Measurements from ENCODE around the gene PECR.

PECR gene

DNA sequence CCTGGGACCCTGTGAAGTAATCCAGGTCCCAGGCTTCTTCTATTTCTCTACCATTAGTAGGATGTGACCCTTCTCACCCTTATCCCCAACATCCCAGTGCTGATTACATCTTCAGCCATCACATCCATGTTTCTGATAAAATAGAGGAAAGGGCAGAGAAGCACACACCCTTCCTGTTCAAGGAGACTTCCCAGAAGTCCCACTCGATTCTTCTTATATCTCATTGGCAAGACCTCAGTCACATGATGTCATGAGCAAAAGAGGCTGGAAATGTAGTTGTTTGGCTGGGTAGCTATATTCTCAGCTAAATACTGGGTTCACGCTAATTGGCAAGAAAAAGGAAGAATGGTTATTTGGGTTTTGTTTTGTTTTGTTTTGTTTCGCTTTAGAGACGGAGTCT is 19.5 kb upstream of the PECR start:
- H3K4me3 ChIP-seq (ENCODE audit: low read depth, low read length): no peak overlapping the region
- H3K27me3 ChIP-seq (ENCODE audit: control insufficient read depth, insufficient read depth, low read length): no peaks in the 10 kb centered on the region
- H3K9me3 ChIP-seq (ENCODE audit: control insufficient read depth, insufficient read depth, low read length): no peaks in the 10 kb centered on the region
- no peak overlapping the region for H3K9ac ChIP-seq (ENCODE audit: low read depth, low read length)
- H3K4me1 ChIP-seq (ENCODE audit: control insufficient read depth, insufficient read depth, low read length): no peaks in the 10 kb centered on the region
- no peaks in the 10 kb centered on the region for H3K36me3 ChIP-seq (ENCODE audit: control insufficient read depth, insufficient read depth, low read length)

DNA sequence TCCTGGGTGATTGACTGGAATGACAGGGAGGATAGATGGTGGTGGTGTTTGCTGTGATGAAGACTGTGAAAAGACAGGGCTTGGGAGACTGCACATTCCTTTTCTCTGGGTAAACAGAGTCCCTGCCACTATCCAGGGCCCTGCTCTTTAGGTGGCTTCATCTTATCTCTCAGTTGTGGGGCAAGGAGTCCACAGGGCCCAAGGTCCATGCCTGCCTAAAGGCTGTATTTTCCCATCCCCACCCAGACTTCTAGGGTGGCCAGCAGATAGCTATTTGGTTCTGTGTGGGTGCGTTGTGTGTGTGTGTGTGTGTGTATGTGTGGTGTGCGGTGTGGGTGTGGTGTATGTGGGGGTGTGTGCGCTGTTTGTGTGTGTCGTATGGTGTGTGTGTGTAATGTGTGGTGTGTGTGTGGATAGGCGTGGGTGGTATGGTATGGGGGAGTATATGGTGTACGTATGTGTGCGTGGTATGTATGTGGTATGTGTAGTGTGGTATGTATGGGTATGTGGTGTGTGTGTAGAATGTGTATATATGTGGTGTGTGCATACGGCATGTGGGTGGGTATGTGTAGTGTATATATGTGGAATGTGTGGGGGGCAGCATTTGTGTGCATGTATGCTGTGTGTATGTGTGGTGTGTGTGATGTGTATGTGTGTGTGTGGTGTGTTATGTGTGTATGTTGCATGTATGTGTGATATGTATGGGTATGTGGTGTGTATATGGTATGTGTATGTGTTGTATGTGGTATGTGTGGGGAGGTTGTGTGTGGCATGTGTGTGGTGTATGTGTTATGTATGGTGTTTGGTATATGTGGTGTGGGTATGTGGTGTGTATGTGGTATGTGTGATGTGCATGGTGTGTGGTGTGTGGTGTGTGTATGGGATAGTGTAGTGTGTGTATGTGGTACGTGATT is 17.1 kb upstream of the PECR start:
- H3K36me3 ChIP-seq (ENCODE audit: control insufficient read depth, insufficient read depth, low read length): no peaks in the 10 kb centered on the region
- H3K9ac ChIP-seq (ENCODE audit: low read depth, low read length): no peak overlapping the region
- no peaks in the 10 kb centered on the region for H3K27me3 ChIP-seq (ENCODE audit: control insufficient read depth, insufficient read depth, low read length)
- no peak overlapping the region for H3K4me3 ChIP-seq (ENCODE audit: low read depth, low read length)
- H3K4me1 ChIP-seq (ENCODE audit: control insufficient read depth, insufficient read depth, low read length): no peaks in the 10 kb centered on the region
- no peaks in the 10 kb centered on the region for H3K9me3 ChIP-seq (ENCODE audit: control insufficient read depth, insufficient read depth, low read length)

DNA sequence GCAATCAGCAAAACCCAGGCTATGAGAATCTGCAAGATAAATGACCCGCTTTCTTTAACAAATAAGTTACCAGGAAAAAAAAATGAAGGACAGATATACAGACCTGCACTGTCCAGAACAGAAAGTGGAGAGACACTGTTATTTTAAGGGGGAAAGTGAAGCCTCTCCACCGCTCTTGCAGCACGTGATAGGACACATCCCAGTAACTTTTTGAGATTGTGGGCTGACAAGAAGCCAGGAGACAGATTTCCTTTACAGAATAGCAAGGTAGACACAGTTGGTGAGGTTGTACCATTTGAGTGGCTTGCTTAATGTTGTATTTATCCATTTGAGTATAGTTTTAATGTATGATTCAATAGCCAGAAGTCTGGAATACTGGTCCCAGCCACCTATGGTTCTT is 13.1 kb upstream of the PECR start:
- H3K9me3 ChIP-seq (ENCODE audit: control insufficient read depth, insufficient read depth, low read length): no peaks in the 10 kb centered on the region
- no peak overlapping the region for H3K4me3 ChIP-seq (ENCODE audit: low read depth, low read length)
- H3K4me1 ChIP-seq (ENCODE audit: control insufficient read depth, insufficient read depth, low read length): no peaks in the 10 kb centered on the region
- H3K9ac ChIP-seq (ENCODE audit: low read depth, low read length): no peak overlapping the region
- H3K36me3 ChIP-seq (ENCODE audit: control insufficient read depth, insufficient read depth, low read length): no peaks in the 10 kb centered on the region
- H3K27me3 ChIP-seq (ENCODE audit: control insufficient read depth, insufficient read depth, low read length): no peaks in the 10 kb centered on the region

DNA sequence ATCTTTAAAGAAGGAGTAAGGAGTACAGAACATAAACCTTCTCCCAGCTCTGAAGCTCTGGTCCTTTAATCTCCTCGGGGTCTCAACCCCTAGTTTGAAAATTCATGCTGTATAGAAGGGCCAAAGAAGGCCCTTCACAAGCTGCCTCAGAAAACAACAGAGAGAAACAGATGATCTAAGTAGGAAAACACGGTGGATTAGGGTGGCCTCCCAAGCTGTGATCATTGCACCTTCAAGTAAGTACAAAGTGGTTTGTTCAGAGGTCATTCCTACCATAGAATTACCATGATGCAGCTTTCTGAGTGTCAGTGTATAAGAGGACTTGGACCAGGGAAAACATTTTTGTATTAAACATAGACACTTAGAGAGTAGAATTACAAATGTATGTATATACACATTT is 11.0 kb upstream of the PECR start:
- Histone ChIP-seq H3K9ac (ENCODE audit: low read depth, low read length) (no peak overlapping the region), H3K27me3 (ENCODE audit: control insufficient read depth, insufficient read depth, low read length) (no peaks in the 10 kb centered on the region), H3K4me1 (ENCODE audit: control insufficient read depth, insufficient read depth, low read length) (no peaks in the 10 kb centered on the region), H3K36me3 (ENCODE audit: control insufficient read depth, insufficient read depth, low read length) (no peaks in the 10 kb centered on the region), H3K9me3 (ENCODE audit: control insufficient read depth, insufficient read depth, low read length) (no peaks in the 10 kb centered on the region), H3K4me3 (ENCODE audit: low read depth, low read length) (no peak overlapping the region)

DNA sequence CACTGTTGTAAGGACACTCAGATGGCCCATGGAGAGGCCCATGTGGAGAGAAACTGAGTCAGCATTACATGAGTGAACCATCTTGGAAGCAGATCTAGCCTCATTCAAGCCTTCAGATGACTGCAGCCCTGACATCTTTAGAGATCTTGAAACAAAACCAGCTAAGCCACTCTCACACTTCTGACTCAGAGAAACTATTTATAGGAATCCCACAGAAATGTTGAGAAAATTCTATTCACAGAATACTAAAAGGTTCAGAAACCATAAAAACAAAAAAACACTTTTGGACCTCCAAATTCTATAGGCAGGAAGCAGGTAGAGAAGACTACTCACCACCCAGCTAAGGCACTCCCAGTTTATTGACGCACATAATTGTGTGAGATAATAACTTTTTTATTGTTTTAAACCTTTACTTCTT is 8.8 kb upstream of the PECR start:
- Histone ChIP-seq H3K9me3 (ENCODE audit: control insufficient read depth, insufficient read depth, low read length) (no peaks in the 10 kb centered on the region), H3K4me3 (ENCODE audit: low read depth, low read length) (no peak overlapping the region), H3K36me3 (ENCODE audit: control insufficient read depth, insufficient read depth, low read length) (no peaks in the 10 kb centered on the region), H3K4me1 (ENCODE audit: control insufficient read depth, insufficient read depth, low read length) (no peaks in the 10 kb centered on the region), H3K9ac (ENCODE audit: low read depth, low read length) (no peak overlapping the region), H3K27me3 (ENCODE audit: control insufficient read depth, insufficient read depth, low read length) (no peaks in the 10 kb centered on the region)

DNA sequence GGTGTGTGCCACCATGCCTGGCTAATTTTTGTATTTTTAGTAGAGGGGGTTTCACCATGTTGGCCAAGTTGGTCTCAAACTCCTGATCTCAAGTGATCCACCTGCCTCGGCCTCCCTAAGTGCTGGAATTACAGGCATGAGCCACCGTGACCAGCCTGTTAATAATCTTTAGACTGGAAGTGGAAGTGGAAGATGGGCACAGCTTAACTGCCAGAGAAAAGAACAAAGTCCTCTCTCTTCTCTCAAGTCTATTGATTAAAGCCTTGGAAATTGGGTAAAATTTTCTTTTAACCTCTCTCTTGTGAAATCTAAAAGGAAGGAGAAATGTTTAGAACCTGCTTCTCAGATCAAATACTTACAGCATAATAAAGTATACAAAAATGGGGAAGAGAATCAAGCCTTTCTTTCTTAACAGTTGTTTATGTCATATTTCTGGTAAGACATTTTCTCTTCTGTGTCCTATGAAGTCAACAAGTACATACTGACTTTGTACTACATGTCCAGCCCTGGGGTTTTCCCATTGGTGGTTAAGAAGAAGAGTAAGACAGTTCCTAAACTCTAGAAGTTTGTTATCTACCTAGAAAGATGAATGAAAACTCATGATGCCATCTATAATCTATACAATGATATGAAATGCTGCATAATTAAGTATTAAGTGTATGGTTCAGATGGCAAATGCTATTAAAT is 4.7 kb upstream of the PECR start:
- H3K4me1 ChIP-seq (ENCODE audit: control insufficient read depth, insufficient read depth, low read length): peaks cover 21% of the 10 kb centered on the region
- no peaks in the 10 kb centered on the region for H3K36me3 ChIP-seq (ENCODE audit: control insufficient read depth, insufficient read depth, low read length)

DNA sequence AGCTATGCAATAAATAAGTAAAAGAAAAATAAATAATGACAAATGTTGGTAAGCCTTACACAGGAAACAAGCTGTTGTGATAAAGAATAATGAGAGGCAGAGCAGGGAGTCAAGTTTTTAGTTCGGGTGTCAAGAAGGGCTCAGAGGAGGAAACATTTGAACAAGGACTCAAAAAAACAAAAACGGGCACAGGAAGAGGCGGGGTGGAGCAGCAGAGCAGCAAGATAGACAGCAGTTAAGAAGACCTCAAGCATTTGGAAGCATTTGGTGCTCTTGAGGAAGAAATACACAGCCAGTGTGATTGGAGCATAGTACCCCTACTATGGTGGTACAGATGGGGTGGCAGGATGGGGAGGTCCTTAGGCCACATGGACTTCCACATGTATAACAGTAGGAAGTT is 2.9 kb upstream of the PECR start:
- no peak overlapping the region for H3K9ac ChIP-seq (ENCODE audit: low read depth, low read length)
- H3K4me1 ChIP-seq (ENCODE audit: control insufficient read depth, insufficient read depth, low read length): peaks cover 25% of the 10 kb centered on the region
- no peak overlapping the region for H3K4me3 ChIP-seq (ENCODE audit: low read depth, low read length)
- H3K9me3 ChIP-seq (ENCODE audit: control insufficient read depth, insufficient read depth, low read length): no peaks in the 10 kb centered on the region
- H3K27me3 ChIP-seq (ENCODE audit: control insufficient read depth, insufficient read depth, low read length): peaks cover 3% of the 10 kb centered on the region
- H3K36me3 ChIP-seq (ENCODE audit: control insufficient read depth, insufficient read depth, low read length): no peaks in the 10 kb centered on the region

More for the DNA sequence above, 4.7 kb upstream of the PECR start:
- no peak overlapping the region for H3K9ac ChIP-seq (ENCODE audit: low read depth, low read length)
- H3K27me3 ChIP-seq (ENCODE audit: control insufficient read depth, insufficient read depth, low read length): peaks cover 3% of the 10 kb centered on the region
- H3K4me3 ChIP-seq (ENCODE audit: low read depth, low read length): no peak overlapping the region
- no peaks in the 10 kb centered on the region for H3K9me3 ChIP-seq (ENCODE audit: control insufficient read depth, insufficient read depth, low read length)

DNA sequence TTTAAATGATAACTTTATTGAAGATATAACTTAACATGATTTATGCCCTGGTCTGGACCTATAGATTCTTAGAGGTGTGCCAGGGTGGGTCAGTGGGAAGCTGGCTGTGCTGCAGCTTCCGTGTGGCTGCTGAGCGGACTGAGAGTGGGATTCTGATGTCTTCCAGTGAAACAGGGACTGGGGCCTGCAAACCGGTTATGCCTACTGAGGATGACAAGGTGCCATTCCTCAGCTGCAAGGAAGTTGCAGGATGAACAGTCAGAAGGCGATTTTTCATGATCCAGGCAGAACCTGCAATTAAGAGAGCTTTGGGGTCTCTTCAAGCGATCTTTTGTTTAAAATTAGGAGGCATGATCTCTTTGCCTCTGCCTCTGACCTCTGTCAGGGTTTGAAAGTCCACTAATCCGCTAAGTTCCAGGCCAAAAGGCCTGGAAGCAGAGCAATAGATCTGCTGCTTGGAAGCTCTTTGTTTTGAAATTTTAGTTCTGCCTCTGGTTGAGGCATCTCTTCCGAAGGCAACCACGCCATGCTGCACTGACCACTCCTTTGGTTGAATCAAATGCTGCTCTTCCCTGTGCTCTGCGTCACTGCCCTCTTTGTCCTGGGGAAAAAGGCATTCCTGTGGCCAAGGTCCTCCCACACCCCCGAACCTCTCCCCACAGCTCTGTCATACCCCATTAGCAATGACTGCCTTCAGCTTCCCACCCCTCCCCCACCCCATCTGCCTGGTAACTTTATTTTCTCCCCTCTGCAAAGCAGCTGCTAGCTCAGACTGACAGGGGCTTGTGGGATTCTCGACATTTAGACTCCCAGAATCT is 2.1 kb upstream of the PECR start:
- H3K27me3 ChIP-seq (ENCODE audit: control insufficient read depth, insufficient read depth, low read length): peaks cover 3% of the 10 kb centered on the region
- H3K9me3 ChIP-seq (ENCODE audit: control insufficient read depth, insufficient read depth, low read length): no peaks in the 10 kb centered on the region
- no peak overlapping the region for H3K9ac ChIP-seq (ENCODE audit: low read depth, low read length)
- H3K36me3 ChIP-seq (ENCODE audit: control insufficient read depth, insufficient read depth, low read length): no peaks in the 10 kb centered on the region
- peaks cover 25% of the 10 kb centered on the region for H3K4me1 ChIP-seq (ENCODE audit: control insufficient read depth, insufficient read depth, low read length)
- H3K4me3 ChIP-seq (ENCODE audit: low read depth, low read length): no peak overlapping the region

DNA sequence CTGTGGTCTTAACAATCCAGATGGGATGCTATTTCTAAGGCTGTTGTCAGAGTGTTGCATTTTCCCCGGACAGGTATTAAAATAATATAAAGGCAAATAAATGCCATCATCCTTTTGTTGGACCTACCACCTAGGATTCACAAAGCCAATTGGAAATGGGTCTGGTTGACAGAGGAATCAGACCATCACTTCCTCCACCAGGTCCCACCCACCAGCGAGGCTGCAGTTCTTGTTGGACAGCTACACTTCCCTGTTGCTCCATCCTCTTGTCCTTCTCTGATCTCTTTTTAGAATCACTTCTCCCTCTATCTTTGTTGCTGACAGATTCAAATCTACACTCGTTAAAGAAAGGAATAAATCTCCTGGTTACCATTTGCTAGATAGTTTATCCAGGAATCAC is 1.2 kb upstream of the PECR start:
- Histone ChIP-seq H3K36me3 (ENCODE audit: control insufficient read depth, insufficient read depth, low read length) (no peaks in the 10 kb centered on the region), H3K9me3 (ENCODE audit: control insufficient read depth, insufficient read depth, low read length) (no peaks in the 10 kb centered on the region), H3K4me3 (ENCODE audit: low read depth, low read length) (peak overlapping the region; percentile 74), H3K4me1 (ENCODE audit: control insufficient read depth, insufficient read depth, low read length) (peaks cover 25% of the 10 kb centered on the region), H3K27me3 (ENCODE audit: control insufficient read depth, insufficient read depth, low read length) (peaks cover 3% of the 10 kb centered on the region), H3K9ac (ENCODE audit: low read depth, low read length) (no peak overlapping the region)

DNA sequence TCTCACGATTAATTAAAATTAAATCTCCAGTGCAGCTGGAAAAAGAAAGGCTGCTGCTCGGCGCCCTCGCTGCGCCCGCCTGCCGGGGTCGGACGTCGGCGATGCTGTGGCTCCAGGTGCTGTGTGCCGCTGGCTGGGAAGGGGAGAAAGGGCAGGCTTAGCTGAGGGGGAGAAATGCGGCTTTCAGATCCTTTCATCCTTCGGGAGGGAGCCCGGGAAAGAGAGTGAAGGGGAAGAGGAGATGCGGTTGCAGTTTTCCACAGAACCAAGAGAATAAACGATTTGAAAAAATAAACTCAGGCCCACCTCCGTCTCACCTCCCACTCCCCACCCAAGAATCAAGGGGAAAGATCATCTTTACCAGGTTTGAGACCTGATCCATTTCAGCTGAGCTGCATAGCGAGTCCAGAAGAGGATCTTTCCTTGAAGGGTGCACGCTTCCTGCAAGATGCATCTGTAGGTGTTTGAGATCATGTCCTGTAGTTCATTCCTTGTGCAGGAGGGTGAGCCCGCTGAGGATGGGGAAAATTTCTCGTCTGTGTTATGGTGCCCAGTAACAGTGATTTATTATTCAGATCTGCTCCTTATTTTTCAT is 605 bp upstream of the PECR start:
- H3K4me3 ChIP-seq (ENCODE audit: low read depth, low read length): peak overlapping the region; percentile 74
- peaks cover 3% of the 10 kb centered on the region for H3K27me3 ChIP-seq (ENCODE audit: control insufficient read depth, insufficient read depth, low read length)
- H3K9me3 ChIP-seq (ENCODE audit: control insufficient read depth, insufficient read depth, low read length): no peaks in the 10 kb centered on the region
- H3K9ac ChIP-seq (ENCODE audit: low read depth, low read length): peak overlapping the region; percentile 82
- no peaks in the 10 kb centered on the region for H3K36me3 ChIP-seq (ENCODE audit: control insufficient read depth, insufficient read depth, low read length)
- H3K4me1 ChIP-seq (ENCODE audit: control insufficient read depth, insufficient read depth, low read length): peaks cover 25% of the 10 kb centered on the region

DNA sequence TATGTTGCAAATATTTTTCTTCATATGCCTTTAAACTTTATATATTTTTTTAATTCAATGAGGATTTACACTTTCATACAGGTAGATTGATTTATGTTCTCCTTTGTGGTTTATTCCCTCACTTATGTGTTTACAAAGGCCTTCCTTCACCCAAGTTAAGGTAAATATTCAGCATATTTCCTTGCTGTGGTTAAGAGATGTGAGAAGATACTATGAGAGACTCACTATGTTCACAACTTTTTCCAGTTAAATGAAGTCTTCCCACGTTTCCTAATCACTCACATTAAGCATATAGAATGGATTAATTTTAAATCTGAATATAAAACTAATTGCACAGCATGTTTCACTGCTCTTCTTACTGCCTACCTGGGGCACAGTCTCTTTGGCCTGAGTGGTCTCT is 597 bp downstream of the PECR start:
- Histone ChIP-seq H3K27me3 (ENCODE audit: control insufficient read depth, insufficient read depth, low read length) (peaks cover 3% of the 10 kb centered on the region), H3K36me3 (ENCODE audit: control insufficient read depth, insufficient read depth, low read length) (no peaks in the 10 kb centered on the region), H3K4me1 (ENCODE audit: control insufficient read depth, insufficient read depth, low read length) (peaks cover 25% of the 10 kb centered on the region), H3K4me3 (ENCODE audit: low read depth, low read length) (peak overlapping the region; percentile 74), H3K9ac (ENCODE audit: low read depth, low read length) (peak overlapping the region; percentile 76), H3K9me3 (ENCODE audit: control insufficient read depth, insufficient read depth, low read length) (no peaks in the 10 kb centered on the region)
